Progenitor cell of endocrine pancreas (in vitro differentiated cells): Measurements from ENCODE around the gene PIF1. TPM values are rescaled to one million over a fixed set of nuclear protein-coding genes. Genes with fewer than 3 reads are reported as not detected.
"Not testable (repeated sequence)": the region's sequence is repeated elsewhere in the genome, so short reads cannot be mapped to it uniquely, and the experiment has no call there.

Source experiments
- DNase-seq: peaks from one replicate; pipeline ENCODE4 v3.0.0; 2021; ENCODE audit warnings: low spot score; ENCODE audit not compliant: unreplicated experiment
- H3K27ac Mint-ChIP-seq: 2 replicates; pipeline ENCODE4 v1.8.0; 2021; ENCODE audit warnings: mild to moderate bottlenecking, moderate library complexity, mixed read lengths
- H3K27me3 Mint-ChIP-seq: 2 replicates; pipeline ENCODE4 v1.8.0; 2021; ENCODE audit warnings: mixed read lengths
- H3K36me3 Mint-ChIP-seq: 2 replicates; pipeline ENCODE4 v1.8.0; 2022; ENCODE audit warnings: mixed read lengths; ENCODE audit not compliant: insufficient read depth
- H3K4me1 Mint-ChIP-seq: 2 replicates; pipeline ENCODE4 v1.8.0; 2021; ENCODE audit warnings: low read depth, mixed read lengths
- H3K4me3 Mint-ChIP-seq: 2 replicates; pipeline ENCODE4 v1.8.0; 2021; ENCODE audit warnings: low read depth, mild to moderate bottlenecking, moderate library complexity, mixed read lengths
- H3K9me3 Mint-ChIP-seq: 2 replicates; pipeline ENCODE4 v1.8.0; 2021; ENCODE audit warnings: low read depth, mixed read lengths
- CTCF ChIP-seq: fragments of 200-600 bp; sonication (generic); IDR thresholded peaks from one replicate; pipeline ENCODE4 v1.5.0; 2021; ENCODE audit warnings: antibody characterized with exemption, mild to moderate bottlenecking; ENCODE audit not compliant: unreplicated experiment
- total RNA-seq: library from RNA; stranded (reverse); gene quantifications from 2 replicates; pipeline ENCODE4 v1.2.1, GENCODE V29; 2021

PIF1 gene
- total RNA-seq, 1 donor from 2014 or later: 19.6 TPM

DNA sequence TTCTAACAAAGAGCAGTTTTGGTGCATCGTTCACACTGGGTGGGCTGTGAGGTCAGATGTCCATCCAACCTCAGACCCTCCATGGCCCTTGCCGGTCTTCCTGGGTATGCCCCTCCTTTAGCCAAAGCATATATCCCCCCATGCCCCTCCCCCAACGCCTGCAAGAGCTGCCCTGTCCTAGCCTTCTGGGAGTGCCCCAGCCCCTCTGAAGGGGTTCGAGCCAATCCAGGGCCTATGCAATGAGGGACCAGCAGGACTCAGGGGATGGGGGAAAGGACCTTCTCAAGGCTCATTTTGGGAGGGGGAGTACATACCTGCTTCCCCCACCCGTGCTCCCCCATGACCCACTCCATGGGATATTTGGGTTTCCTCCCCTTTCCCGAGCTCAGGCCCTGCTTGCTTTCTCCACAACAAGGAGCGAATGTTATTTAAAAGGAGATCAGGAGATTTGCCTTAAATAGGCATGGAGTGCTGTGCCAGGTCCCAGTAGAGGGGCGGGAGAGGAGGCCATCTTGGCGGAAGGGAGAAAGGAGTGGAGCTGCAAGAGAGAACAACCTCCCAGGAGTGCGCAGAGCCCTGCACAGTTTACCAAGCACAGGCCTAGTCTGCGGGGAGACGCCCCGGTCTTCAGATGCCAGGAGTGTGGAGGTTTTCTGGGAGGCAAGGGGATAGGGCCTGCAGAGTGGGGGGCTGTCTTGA lies 18.2 kb downstream of the PIF1 start:
- no peak for TF ChIP-seq CTCF
- DNase-seq: no peak
- Mint-ChIP-seq H3K4me3 (no peak overlapping the region), H3K4me1 (peaks cover 4% of the 10 kb centered on the region), H3K36me3 (no peaks in the 10 kb centered on the region), H3K27ac (no peak overlapping the region), H3K27me3 (peaks cover 12% of the 10 kb centered on the region), H3K9me3 (no peaks in the 10 kb centered on the region)

DNA sequence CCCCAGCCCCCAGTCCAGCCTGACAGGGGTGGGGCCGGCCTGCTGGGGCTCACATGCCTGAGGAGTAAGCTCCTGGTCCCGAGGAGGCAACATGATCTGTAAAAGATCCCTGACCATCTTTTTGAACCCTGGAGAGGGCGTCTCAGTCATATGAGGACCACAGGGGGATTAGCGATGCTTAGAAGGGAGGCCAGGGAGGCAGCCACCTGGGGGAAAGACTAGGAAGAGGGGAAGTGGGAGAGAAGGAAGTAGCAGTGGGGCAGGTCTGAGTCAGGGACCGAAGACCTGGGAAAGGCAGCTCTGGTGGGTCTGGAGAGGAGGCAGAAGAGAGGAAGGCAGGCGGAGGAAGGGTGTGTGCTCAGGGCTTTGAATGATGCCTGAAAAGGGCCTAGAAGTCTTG lies 18.9 kb downstream of the PIF1 start:
- Mint-ChIP-seq H3K27ac (peak overlapping the region; percentile 44), H3K36me3 (no peaks in the 10 kb centered on the region), H3K9me3 (no peaks in the 10 kb centered on the region), H3K27me3 (peaks cover 12% of the 10 kb centered on the region), H3K4me3 (no peak overlapping the region), H3K4me1 (peaks cover 4% of the 10 kb centered on the region)
- no peak for TF ChIP-seq CTCF
- DNase-seq: no peak

GRCh38 chr15:64804619-64805018 lies 20.8 kb downstream of the PIF1 start:
- Mint-ChIP-seq H3K9me3 (peaks cover 5% of the 10 kb centered on the region), H3K27me3 (peaks cover 7% of the 10 kb centered on the region), H3K27ac (no peak overlapping the region), H3K4me1 (peaks cover 2% of the 10 kb centered on the region), H3K4me3 (no peak overlapping the region), H3K36me3 (no peaks in the 10 kb centered on the region)
- no peak for TF ChIP-seq CTCF
- DNase-seq: no peak

- no peak for DNase-seq
- Mint-ChIP-seq H3K4me3 (no peak overlapping the region), H3K9me3 (peaks cover 5% of the 10 kb centered on the region), H3K27ac (no peak overlapping the region), H3K36me3 (no peaks in the 10 kb centered on the region), H3K27me3 (peaks cover 4% of the 10 kb centered on the region), H3K4me1 (peaks cover 2% of the 10 kb centered on the region)
- TF ChIP-seq CTCF: no peak
Observed at GRCh38 chr15:64803526-64803925, 21.9 kb downstream of the PIF1 start.

- TF ChIP-seq CTCF: no peak
- no peak overlapping the region for H3K27ac Mint-ChIP-seq
- no peaks in the 10 kb centered on the region for H3K4me1 Mint-ChIP-seq
- peaks cover 5% of the 10 kb centered on the region for H3K9me3 Mint-ChIP-seq
- no peaks in the 10 kb centered on the region for H3K27me3 Mint-ChIP-seq
- H3K4me3 Mint-ChIP-seq: no peak overlapping the region
- no peak for DNase-seq
- no peaks in the 10 kb centered on the region for H3K36me3 Mint-ChIP-seq
Observed at GRCh38 chr15:64800476-64800875, 25.0 kb downstream of the PIF1 start.

DNA sequence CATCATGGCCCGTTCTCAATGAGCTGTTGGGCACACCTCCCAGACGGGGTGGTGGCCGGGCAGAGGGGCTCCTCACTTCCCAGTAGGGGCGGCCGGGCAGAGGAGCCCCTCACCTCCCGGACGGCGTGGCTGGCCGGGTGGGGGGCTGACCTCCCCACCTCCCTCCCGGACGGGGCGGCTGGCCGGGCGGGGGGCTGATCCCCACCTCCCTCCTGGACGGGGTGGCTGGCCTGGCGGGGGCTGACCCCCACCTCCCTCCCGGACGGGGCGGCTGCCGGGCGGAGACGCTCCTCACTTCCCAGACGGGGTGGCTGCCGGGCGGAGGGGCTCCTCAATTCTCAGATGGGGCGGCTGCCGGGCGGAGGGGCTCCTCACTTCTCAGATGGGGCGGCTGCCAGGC lies 26.5 kb downstream of the PIF1 start:
- not testable (repeated sequence) for H3K4me3 Mint-ChIP-seq, H3K27ac Mint-ChIP-seq, H3K4me1 Mint-ChIP-seq, H3K9me3 Mint-ChIP-seq, H3K27me3 Mint-ChIP-seq, DNase-seq, H3K36me3 Mint-ChIP-seq

DNA sequence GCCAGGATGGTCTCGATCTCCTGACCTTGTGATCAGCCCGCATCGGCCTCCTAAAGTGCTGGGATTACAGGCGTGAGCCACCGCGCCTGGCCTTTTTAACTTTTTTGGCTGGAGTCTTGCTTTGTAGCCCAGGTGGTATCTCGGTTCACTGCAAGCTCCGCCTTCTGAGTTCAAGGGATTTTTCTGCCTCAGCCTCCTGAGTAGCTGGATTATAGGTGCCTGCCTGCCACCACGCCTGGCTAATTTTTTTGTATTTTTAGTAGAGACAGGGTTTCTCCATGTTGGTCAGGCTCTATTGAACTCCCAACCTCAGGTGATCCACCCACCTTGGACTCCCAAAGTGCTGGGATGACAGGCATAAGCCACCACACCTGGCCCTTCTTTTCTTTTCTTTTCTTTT lies 29.5 kb downstream of the PIF1 start:
- not testable (repeated sequence) for H3K4me3 Mint-ChIP-seq, H3K9me3 Mint-ChIP-seq, H3K27ac Mint-ChIP-seq, H3K36me3 Mint-ChIP-seq, H3K27me3 Mint-ChIP-seq, DNase-seq, H3K4me1 Mint-ChIP-seq

DNA sequence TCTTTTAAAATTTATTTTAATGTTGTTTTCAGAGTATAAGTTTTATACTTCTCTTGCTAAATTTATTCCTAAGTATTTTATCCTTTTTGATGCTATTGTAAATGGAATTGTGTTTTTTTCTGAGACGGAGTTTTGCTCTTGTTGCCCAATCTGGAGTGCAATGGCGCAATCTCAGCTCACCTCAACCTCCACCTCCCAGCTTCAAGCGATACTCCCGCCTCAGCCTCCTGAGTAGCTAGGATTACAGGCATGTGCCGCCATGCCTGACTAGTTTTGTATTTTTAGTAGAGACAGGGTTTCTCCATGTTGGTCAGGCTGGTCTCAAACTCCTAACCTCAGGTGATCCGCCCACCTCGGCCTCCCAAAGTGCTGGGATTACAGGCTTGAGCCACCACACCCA lies 30.1 kb downstream of the PIF1 start:
- not testable (repeated sequence) for H3K27ac Mint-ChIP-seq, H3K9me3 Mint-ChIP-seq, DNase-seq, H3K4me3 Mint-ChIP-seq, H3K27me3 Mint-ChIP-seq, H3K36me3 Mint-ChIP-seq, H3K4me1 Mint-ChIP-seq
